H1 (cell line): ENCODE results near the gene KANSL1L. TPM values are rescaled to one million over a fixed set of nuclear protein-coding genes. Genes with fewer than 3 reads are reported as not detected.

Source experiments
- CTCF ChIA-PET: fragments of 300-600 bp; sonication (Branson Sonifier 250); formaldehyde crosslinking; loops from one replicate; lab custom pipeline; 2021; ENCODE audit not compliant: partially characterized antibody; lab: Charles Lee
- POLR2A ChIA-PET: fragments of 300-600 bp; sonication (Branson Sonifier 250); formaldehyde crosslinking; loops from one replicate; lab custom pipeline; 2021; ENCODE audit warnings: inconsistent platforms; ENCODE audit not compliant: partially characterized antibody; lab: Charles Lee
- DNase-seq, 2 experiments: peaks; one replicate each; pipeline versions ENCODE4 v3.0.0 to v3.0.0-alpha.2; 2010 to 2022; ENCODE audit warnings: low spot score in 2 of 2, low read depth in 1 of 2, mixed read lengths in 1 of 2
- FAIRE-seq: peaks from 2 replicates; lab custom pipeline; 2011; peaks lifted over from hg19 to GRCh38; lab: Jason Lieb, UNC
- H2AFZ ChIP-seq: 2 replicates; pipeline ENCODE4 v1.8.1; 2012; ENCODE audit warnings: low read length, inconsistent platforms
- H2AK5ac ChIP-seq: 2 replicates; pipeline ENCODE4 v1.6.1; 2013; ENCODE audit warnings: low read depth, low read length
- H2BK120ac ChIP-seq: replicated peaks from 2 replicates; pipeline ENCODE3; 2013; ENCODE audit warnings: low read depth, low read length, inconsistent platforms
- H2BK12ac ChIP-seq: 2 replicates; pipeline ENCODE4 v1.6.1; 2013; ENCODE audit warnings: low read depth, low read length
- H2BK15ac ChIP-seq: 2 replicates; pipeline ENCODE4 v1.6.1; 2013; ENCODE audit warnings: low read length
- H2BK20ac ChIP-seq: 2 replicates; pipeline ENCODE4 v1.6.1; 2013; ENCODE audit warnings: low read length
- H2BK5ac ChIP-seq: 2 replicates; pipeline ENCODE4 v1.6.1; 2013; ENCODE audit warnings: low read depth, low read length
- H3K14ac ChIP-seq: 2 replicates; pipeline ENCODE4 v1.6.1; 2013; ENCODE audit warnings: inconsistent platforms; ENCODE audit not compliant: insufficient read length
- H3K18ac ChIP-seq: 2 replicates; pipeline ENCODE4 v1.6.1; 2013; ENCODE audit warnings: low read length; ENCODE audit errors: extremely low read depth
- H3K23ac ChIP-seq: 2 replicates; pipeline ENCODE4 v1.6.1; 2013; ENCODE audit warnings: inconsistent platforms; ENCODE audit not compliant: insufficient read length
- H3K23me2 ChIP-seq: 2 replicates; pipeline ENCODE4 v1.6.1; 2013; ENCODE audit warnings: low read depth, low read length
- H3K27ac ChIP-seq: 2 replicates; pipeline ENCODE4 v1.6.1; 2011; ENCODE audit warnings: low read depth, low read length, inconsistent platforms
- H3K27me3 ChIP-seq, 4 experiments: replicated peaks in 1 of 4; 1 replicate in 1 of 4; 2 replicates in 3 of 4; pipeline versions ENCODE4 v1.6.1 to v1.8.1; 2011 to 2013; ENCODE audit warnings: low read length in 3 of 4, mild to moderate bottlenecking in 3 of 4, inconsistent platforms in 2 of 4, mixed read lengths in 2 of 4, moderate library complexity in 1 of 4; ENCODE audit not compliant: control insufficient read depth in 3 of 4, insufficient read depth in 3 of 4; ENCODE audit errors: extremely low read depth in 1 of 4
- H3K36me3 ChIP-seq, 4 experiments: 2 replicates each; pipeline versions ENCODE4 v1.6.1 to v1.8.1; 2011 to 2013; ENCODE audit warnings: mild to moderate bottlenecking in 4 of 4, low read length in 3 of 4, moderate library complexity in 2 of 4, control low read depth in 1 of 4, inconsistent platforms in 1 of 4; ENCODE audit not compliant: insufficient read depth in 4 of 4, control insufficient read depth in 2 of 4
- H3K4ac ChIP-seq: replicated peaks from 2 replicates; pipeline ENCODE3; 2013; ENCODE audit warnings: low read length, low read depth, mixed read lengths, inconsistent platforms; ENCODE audit not compliant: insufficient read length
- H3K4me1 ChIP-seq, 4 experiments: replicated peaks in 1 of 4; 1 replicate in 1 of 4; 2 replicates in 3 of 4; pipeline versions ENCODE4 v1.6.1 to v1.8.1; 2011 to 2013; ENCODE audit warnings: low read length in 3 of 4, inconsistent platforms in 2 of 4, mixed read lengths in 1 of 4; ENCODE audit not compliant: insufficient read depth in 4 of 4, control insufficient read depth in 3 of 4
- H3K4me2 ChIP-seq, 2 experiments: 2 replicates each; pipeline versions ENCODE4 v1.6.1 to v1.8.1; 2011 to 2013; ENCODE audit warnings: low read depth in 2 of 2, low read length in 2 of 2, control low read depth in 1 of 2, inconsistent platforms in 1 of 2, mild to moderate bottlenecking in 1 of 2; ENCODE audit not compliant: insufficient read depth in 1 of 2
- H3K4me3 ChIP-seq, 4 experiments: fragments of 200-600, 300-600 bp in 1 of 4; sonication (generic), shearing (Covaris generic), sonication (Bioruptor Twin) in 1 of 4; 2 replicates each; pipeline versions ENCODE4 v1.5.1 to v1.8.1; 2011 to 2016; ENCODE audit warnings: low read length in 4 of 4, low read depth in 3 of 4, control low read depth in 2 of 4, inconsistent platforms in 2 of 4, mild to moderate bottlenecking in 2 of 4, mixed read lengths in 1 of 4, moderate library complexity in 1 of 4; ENCODE audit not compliant: insufficient read depth in 2 of 4; ENCODE audit errors: extremely low read depth in 1 of 4
- H3K56ac ChIP-seq: replicated peaks from 2 replicates; pipeline ENCODE3; 2013; ENCODE audit warnings: low read depth, mild to moderate bottlenecking, mixed read lengths, low read length, inconsistent platforms; ENCODE audit not compliant: insufficient read length
- H3K79me1 ChIP-seq: 2 replicates; pipeline ENCODE4 v1.6.1; 2013; ENCODE audit warnings: low read depth, low read length, control low read depth
- H3K79me2 ChIP-seq, 2 experiments: 2 replicates each; pipeline versions ENCODE4 v1.6.1 to v1.8.1; 2012 to 2013; ENCODE audit warnings: low read length in 2 of 2, mild to moderate bottlenecking in 2 of 2, inconsistent platforms in 1 of 2; ENCODE audit not compliant: insufficient read depth in 2 of 2, control insufficient read depth in 1 of 2
- H3K9ac ChIP-seq, 4 experiments: replicated peaks in 1 of 4; 1 replicate in 1 of 4; 2 replicates in 3 of 4; pipeline versions ENCODE4 v1.6.1 to v1.8.1; 2011 to 2013; ENCODE audit warnings: low read depth in 3 of 4, low read length in 3 of 4, control low read depth in 2 of 4, mild to moderate bottlenecking in 2 of 4, moderate library complexity in 2 of 4, inconsistent platforms in 1 of 4; ENCODE audit errors: extremely low read depth in 1 of 4
- H3K9me3 ChIP-seq, 2 experiments: 2 replicates each; pipeline versions ENCODE4 v1.6.1 to v1.8.1; 2012 to 2013; ENCODE audit warnings: mild to moderate bottlenecking in 2 of 2, moderate library complexity in 2 of 2, control low read depth in 1 of 2, inconsistent platforms in 1 of 2, low read depth in 1 of 2, low read length in 1 of 2, mixed read lengths in 1 of 2; ENCODE audit not compliant: insufficient read depth in 2 of 2
- H4K20me1 ChIP-seq, 2 experiments: replicated peaks in 1 of 2; 2 replicates each; pipeline versions ENCODE3 to v1.8.1; 2011 to 2013; ENCODE audit warnings: inconsistent platforms in 2 of 2, low read length in 2 of 2, mild to moderate bottlenecking in 1 of 2; ENCODE audit not compliant: insufficient read depth in 2 of 2, control insufficient read depth in 1 of 2
- H4K5ac ChIP-seq: 2 replicates; pipeline ENCODE4 v1.6.1; 2013; ENCODE audit warnings: low read length, low read depth, mixed read lengths, inconsistent platforms; ENCODE audit not compliant: insufficient read length
- H4K8ac ChIP-seq: 2 replicates; pipeline ENCODE4 v1.8.0; 2013; ENCODE audit warnings: mild to moderate bottlenecking, moderate library complexity, low read length, inconsistent platforms; ENCODE audit not compliant: insufficient read depth; ENCODE audit errors: extremely low read depth
- H4K91ac ChIP-seq: replicated peaks from 2 replicates; pipeline ENCODE3; 2013; ENCODE audit warnings: low read length, mixed read lengths, inconsistent platforms; ENCODE audit not compliant: insufficient read length
- BCL11A ChIP-seq, 2 experiments: IDR thresholded peaks; one replicate each; pipeline ENCODE4 v1.6.1; 2011; ENCODE audit warnings: low read depth in 2 of 2, low read length in 2 of 2, mild to moderate bottlenecking in 2 of 2
- CBX8 ChIP-seq: fragments of 300-800, 300-1000 bp; sonication (generic); IDR thresholded peaks from 2 replicates; pipeline ENCODE4 v1.7.1; 2016; ENCODE audit warnings: low read depth, low read length, borderline replicate concordance
- EGR1 ChIP-seq: IDR thresholded peaks from 2 replicates; pipeline ENCODE4 v1.6.1; 2011; ENCODE audit warnings: low read depth, low read length, borderline replicate concordance
- JUND ChIP-seq: IDR thresholded peaks from 2 replicates; pipeline ENCODE4 v1.6.1; 2011; ENCODE audit warnings: mild to moderate bottlenecking, improper control_type of control experiment, low read length
- KDM4A ChIP-seq: IDR thresholded peaks from one replicate; pipeline ENCODE4 v1.7.1; 2012; ENCODE audit warnings: low read depth, mild to moderate bottlenecking, moderate library complexity, low read length, inconsistent platforms; ENCODE audit not compliant: severe bottlenecking
- KDM5A ChIP-seq: fragments of 200-600 bp; IDR thresholded peaks from 2 replicates; pipeline ENCODE4 v1.7.1; 2012; ENCODE audit warnings: mild to moderate bottlenecking, low read length, inconsistent platforms, mixed read lengths
- MAFK ChIP-seq: IDR thresholded peaks from 2 replicates; pipeline ENCODE4 v1.6.1; 2012; ENCODE audit warnings: low read depth, mild to moderate bottlenecking, improper control_type of control experiment, low read length
- NANOG ChIP-seq: IDR thresholded peaks from 2 replicates; pipeline ENCODE4 v1.6.1; 2011; ENCODE audit warnings: low read length, low read depth, mild to moderate bottlenecking, inconsistent platforms; ENCODE audit not compliant: insufficient read depth, poor library complexity, severe bottlenecking
- POU5F1 ChIP-seq: IDR thresholded peaks from 2 replicates; pipeline ENCODE4 v1.6.1; 2011; ENCODE audit warnings: low read depth, mild to moderate bottlenecking, low read length, moderate library complexity
- RXRA ChIP-seq: IDR thresholded peaks from 2 replicates; pipeline ENCODE4 v1.6.1; 2011; ENCODE audit warnings: low read depth, mild to moderate bottlenecking, low read length, moderate library complexity; ENCODE audit not compliant: insufficient read depth
- SIN3A ChIP-seq, 2 experiments: IDR thresholded peaks in 1 of 2; conservative IDR thresholded peaks in 1 of 2; 2 replicates each; pipeline ENCODE4 v1.6.1; 2011 to 2012; ENCODE audit warnings: low read length in 2 of 2, improper control_type of control experiment in 1 of 2, low read depth in 1 of 2, mild to moderate bottlenecking in 1 of 2
- SRF ChIP-seq: IDR thresholded peaks from 2 replicates; pipeline ENCODE4 v1.6.1; 2011; ENCODE audit warnings: mild to moderate bottlenecking, low read depth, low read length, moderate library complexity
- SUZ12 ChIP-seq: fragments of 200-600 bp; sonication (generic); IDR thresholded peaks from 2 replicates; pipeline ENCODE4 v1.6.1; 2012; ENCODE audit warnings: mild to moderate bottlenecking, inconsistent platforms, low read length, moderate library complexity, mixed read lengths
- TCF12 ChIP-seq: IDR thresholded peaks from 2 replicates; pipeline ENCODE4 v1.6.1; 2011; ENCODE audit warnings: low read depth, mild to moderate bottlenecking, low read length
- YY1 ChIP-seq: IDR thresholded peaks from 2 replicates; pipeline ENCODE4 v1.6.1; 2011; ENCODE audit warnings: low read depth, mild to moderate bottlenecking, low read length
- WGBS, 2 experiments: shearing (Covaris generic) in 1 of 2; methylation state at CpG; one replicate each; pipeline versions ENCODE4 v1.1.6 to v1.1.7; 2013 to 2015; ENCODE audit warnings: low lambda C conversion rate in 2 of 2, mixed read lengths in 2 of 2, inconsistent platforms in 1 of 2, low coverage in 1 of 2, missing lambda C conversion rate in 1 of 2; ENCODE audit not compliant: insufficient replicate concordance in 2 of 2, insufficient coverage in 1 of 2, insufficient read length in 1 of 2; ENCODE audit errors: extremely low coverage in 1 of 2, missing lambda C conversion rate in 1 of 2; 5-methylcytosine and 5-hydroxymethylcytosine counted together
- polyA plus RNA-seq, 7 experiments: library from polyadenylated mRNA; depleted of rRNA in 3 of 7; stranded (reverse) in 5 of 7; unstranded in 2 of 7; fragments of >200 nt in 5 of 7; fragments of 200-250 nt in 2 of 7; gene quantifications; 1 replicate in 5 of 7; 2 replicates in 1 of 7; 4 replicates in 1 of 7; pipeline versions ENCODE4 v1.2.1 to v1.2.3, GENCODE V29; 2011 to 2013; ENCODE audit warnings: missing spikeins in 2 of 7, mixed read lengths in 2 of 7
- total RNA-seq: library from RNA; stranded (reverse); fragmentation: NEBNext Ultra II Directional; extraction: Animal tissue kit (Norgen Biotek cat#: 25700); gene quantifications from 2 replicates; pipeline ENCODE4 v1.2.1, GENCODE V29; 2021

Gene KANSL1L
- total and polyA plus RNA-seq, 2 of the 8 experiments (the other 6 are each of a cell fraction or from before 2014, with no cell fraction given): 5.4 to 17.2 TPM

DNA sequence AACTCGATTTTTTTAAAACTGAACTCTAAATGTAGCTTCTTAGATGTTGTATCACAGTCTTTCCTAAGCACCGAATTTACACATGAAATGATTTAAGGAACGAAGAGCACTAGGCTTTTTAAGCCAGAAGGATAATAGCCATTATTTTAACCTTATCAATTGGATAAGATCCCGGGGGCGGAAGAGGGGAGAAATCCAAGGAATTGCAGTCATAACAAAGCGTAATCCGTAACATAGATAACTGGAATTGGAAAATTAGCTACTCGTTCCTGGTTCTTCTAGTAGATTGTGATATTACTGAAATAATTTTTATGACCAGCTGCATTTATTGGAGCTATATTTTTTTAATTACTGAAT, 988 bp upstream of the KANSL1L start:
- H4K8ac ChIP-seq: no peak overlapping the region
- peak overlapping the region in 1 of 4 experiments; percentile 49; a peak in 2 of 7 replicates for H3K9ac ChIP-seq
- H3K79me1 ChIP-seq: no peaks in the 10 kb centered on the region
- CTCF ChIA-PET: interaction anchor here (1.0 to 1.8 kb wide), 3 partner anchors 24 to 194 kb away, joined by 3 to 6 read pairs (median 4); no protein-coding TSS in a partner anchor
- H4K5ac ChIP-seq: no peak overlapping the region
- no peak overlapping the region for H2BK12ac ChIP-seq
- FAIRE-seq: no peak
- no peak overlapping the region for H3K18ac ChIP-seq
- H2BK15ac ChIP-seq: no peak overlapping the region
- no peak for DNase-seq
- no peak overlapping the region for H4K91ac ChIP-seq
- WGBS, 2 experiments: 10% methylated on average over 8 of the region's 8 CpGs; no CpG with 5 or more reads in 1 of the 2 experiments
- no peak overlapping the region for H3K56ac ChIP-seq
- H3K23ac ChIP-seq: no peak overlapping the region
- H4K20me1 ChIP-seq: no peaks in the 10 kb centered on the region
- H3K79me2 ChIP-seq: peaks cover 0 to 33% of the 10 kb centered on the region in 2 experiments; a peak in 2 of 4 replicates
- peak overlapping the region; percentile 67 for H2BK120ac ChIP-seq
- H3K14ac ChIP-seq: no peak overlapping the region
- H2BK5ac ChIP-seq: no peak overlapping the region
- peak overlapping the region; percentile 64 to 72 (median 68) for H3K4me3 ChIP-seq
- no peak overlapping the region for H2AK5ac ChIP-seq
- H2BK20ac ChIP-seq: no peak overlapping the region
- H3K27ac ChIP-seq: no peak overlapping the region
- no peaks in the 10 kb centered on the region; a peak in 1 of 8 replicates for H3K36me3 ChIP-seq
- no peaks in the 10 kb centered on the region for H3K27me3 ChIP-seq
- POLR2A ChIA-PET: no interaction called here
- H3K4me2 ChIP-seq: peak overlapping the region; percentile 76 to 87
- H2AFZ ChIP-seq: peak overlapping the region; percentile 11; the same call in 1 of the 2 replicates
- peaks cover 10% of the 10 kb centered on the region for H3K23me2 ChIP-seq
- no peaks in the 10 kb centered on the region for H3K9me3 ChIP-seq
- no peak overlapping the region for H3K4ac ChIP-seq
- peaks cover 0 to 4% (median 0%) of the 10 kb centered on the region in 4 experiments; a peak in 1 of 7 replicates for H3K4me1 ChIP-seq
- no peak for TF ChIP-seq SRF
- TF ChIP-seq SUZ12: no peak
- TF ChIP-seq POU5F1: no peak
- TF ChIP-seq KDM4A: no peak
- TF ChIP-seq MAFK: no peak
- no peak for TF ChIP-seq SIN3A (conservative IDR thresholded peaks at IDR 0.05 in 1 of 2, IDR thresholded peaks at IDR 0.05 in 1 of 2; ENCODE audit: low read depth in 1 of 2, low read length in 2 of 2)
- TF ChIP-seq KDM5A: no peak
- no peak for TF ChIP-seq TCF12
- TF ChIP-seq JUND: no peak
- no peak for TF ChIP-seq EGR1
- TF ChIP-seq YY1: no peak
- TF ChIP-seq CBX8: no peak
- TF ChIP-seq NANOG: no peak
- no peak for TF ChIP-seq RXRA
- no peak for TF ChIP-seq BCL11A (IDR thresholded peaks at IDR 0.05; ENCODE audit: low read depth in 2 of 2, low read length in 2 of 2)
